HEK293T (cell line): ENCODE data around the gene SEC61A2.

Experiments used
- ARNT ChIP-seq: fragments of 450-650 bp; IDR thresholded peaks from 2 replicates; pipeline ENCODE4 v1.6.1; 2017; ENCODE audit warnings: mild to moderate bottlenecking
- BHLHE40 ChIP-seq: fragments of 450-650 bp; IDR thresholded peaks from 2 replicates; pipeline ENCODE4 v1.6.1; 2016; ENCODE audit warnings: mild to moderate bottlenecking, moderate library complexity, borderline replicate concordance
- ELF4 ChIP-seq: fragments of 450-650 bp; IDR thresholded peaks from 2 replicates; pipeline ENCODE4 v1.6.1; 2017; ENCODE audit warnings: antibody characterized with exemption
- FOXM1 ChIP-seq: fragments of 450-650 bp; IDR thresholded peaks from 2 replicates; pipeline ENCODE4 v1.6.1; 2017; ENCODE audit warnings: mild to moderate bottlenecking, borderline replicate concordance
- HDGF ChIP-seq: fragments of 450-650 bp; IDR thresholded peaks from 2 replicates; pipeline ENCODE4 v1.6.1; 2017; ENCODE audit warnings: antibody characterized with exemption, borderline replicate concordance
- LEF1 ChIP-seq: fragments of 450-650 bp; IDR thresholded peaks from 2 replicates; pipeline ENCODE4 v1.6.1; 2017; ENCODE audit warnings: mild to moderate bottlenecking, borderline replicate concordance
- SP1 ChIP-seq: fragments of 450-650 bp; IDR thresholded peaks from 2 replicates; pipeline ENCODE4 v1.6.1; 2017
- TARDBP ChIP-seq: fragments of 450-650 bp; IDR thresholded peaks from 2 replicates; pipeline ENCODE4 v1.6.1; 2016
- ZNF384 ChIP-seq: fragments of 450-650 bp; IDR thresholded peaks from 2 replicates; pipeline ENCODE4 v1.6.1; 2016
- TF ChIP-seq, protein P1 (sequence below): fragments of 450-650 bp; IDR thresholded peaks from 2 replicates; pipeline ENCODE4 v1.6.1; 2016

DNA sequence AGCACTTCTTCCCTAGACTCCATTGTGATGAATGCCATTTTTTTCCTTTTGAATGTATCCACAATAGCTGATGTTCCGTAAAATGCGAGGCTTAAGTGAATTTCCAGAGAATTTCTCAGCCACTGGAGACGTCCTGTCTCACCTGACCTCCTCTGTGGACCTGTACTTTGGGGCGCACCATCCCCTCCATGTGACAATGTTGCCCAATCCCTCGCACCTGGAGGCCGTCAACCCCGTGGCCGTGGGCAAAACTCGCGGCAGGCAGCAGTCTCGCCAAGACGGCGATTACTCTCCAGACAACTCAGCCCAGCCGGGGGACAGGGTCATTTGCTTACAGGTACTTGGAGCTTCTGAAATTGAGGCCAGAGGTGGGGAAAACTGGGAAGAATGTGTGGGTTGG is 40.6 kb upstream of the SEC61A2 start:
- TF ChIP-seq TARDBP = no peak
- no peak for TF ChIP-seq HDGF
- no peak for TF ChIP-seq FOXM1
- TF ChIP-seq BHLHE40 = no peak
- TF ChIP-seq LEF1 = no peak
- TF ChIP-seq SP1 = no peak
- TF ChIP-seq ELF4 = no peak
- no peak for TF ChIP-seq ARNT
- no peak for TF ChIP-seq ZNF384
- TF ChIP-seq, protein P1, sequence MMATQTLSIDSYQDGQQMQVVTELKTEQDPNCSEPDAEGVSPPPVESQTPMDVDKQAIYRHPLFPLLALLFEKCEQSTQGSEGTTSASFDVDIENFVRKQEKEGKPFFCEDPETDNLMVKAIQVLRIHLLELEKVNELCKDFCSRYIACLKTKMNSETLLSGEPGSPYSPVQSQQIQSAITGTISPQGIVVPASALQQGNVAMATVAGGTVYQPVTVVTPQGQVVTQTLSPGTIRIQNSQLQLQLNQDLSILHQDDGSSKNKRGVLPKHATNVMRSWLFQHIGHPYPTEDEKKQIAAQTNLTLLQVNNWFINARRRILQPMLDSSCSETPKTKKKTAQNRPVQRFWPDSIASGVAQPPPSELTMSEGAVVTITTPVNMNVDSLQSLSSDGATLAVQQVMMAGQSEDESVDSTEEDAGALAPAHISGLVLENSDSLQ = no peak
